AG04450 (cell line): ENCODE measurements around the gene PHF10. TPM values are rescaled to one million over a fixed set of nuclear protein-coding genes. Genes with fewer than 3 reads are reported as not detected.
"Not testable (repeated sequence)": the region's sequence is repeated elsewhere in the genome, so short reads cannot be mapped to it uniquely, and the experiment has no call there.

Source experiments
- CTCF ChIA-PET: fragments of 300-600, 350-600 bp; formaldehyde crosslinking; extraction: SDS; loops from one replicate; lab custom pipeline; 2022; ENCODE audit warnings: antibody characterized with exemption, inconsistent platforms; lab: Charles Lee
- POLR2A ChIA-PET: fragments of 350-600 bp; formaldehyde crosslinking; extraction: SDS; loops from one replicate; lab custom pipeline; 2021; ENCODE audit warnings: antibody characterized with exemption, inconsistent platforms; lab: Yijun Ruan, JAX
- DNase-seq: peaks from one replicate; pipeline ENCODE4 v3.0.0-alpha.2; 2011; ENCODE audit warnings: low read depth, low spot score
- H3K27ac ChIP-seq: one replicate; pipeline ENCODE4 v1.5.1; 2012; ENCODE audit warnings: low read depth, low read length, control low read depth
- H3K27me3 ChIP-seq: one replicate; pipeline ENCODE4 v1.6.0; 2012; ENCODE audit warnings: low read length; ENCODE audit not compliant: control insufficient read depth, insufficient read depth
- H3K4me3 ChIP-seq: 2 replicates; pipeline ENCODE4 v1.5.1; 2011; ENCODE audit warnings: mild to moderate bottlenecking, low read depth, low read length, control low read depth
- H3K9me3 ChIP-seq: 2 replicates; pipeline ENCODE4 v1.5.1; 2012; ENCODE audit warnings: low read length; ENCODE audit not compliant: control insufficient read depth, insufficient read depth
- CTCF ChIP-seq: IDR thresholded peaks from 2 replicates; pipeline ENCODE4 v1.5.1; 2011; ENCODE audit warnings: low read depth, low read length, control low read depth, inconsistent platforms
- polyA plus RNA-seq: library from polyadenylated mRNA; depleted of rRNA; stranded (reverse); fragments of >200 nt; gene quantifications from 2 replicates; pipeline ENCODE4 v1.2.3, GENCODE V29; 2011

PHF10 gene
- polyA plus RNA-seq, 1 experiment: 25.9 TPM

GRCh38 chr6:169701311-169701953 is 22.9 kb downstream of the PHF10 start:
- H3K9me3 ChIP-seq: no peaks in the 10 kb centered on the region; the same call in 1 of the 2 replicates
- ChIA-PET CTCF (interaction anchor here (1.0 kb wide), 1 partner anchor 10 kb away, joined by 3 read pairs; no protein-coding TSS in a partner anchor), POLR2A (interaction anchor here (0.6 to 1.8 kb wide), 10 partner anchors 9 to 1815 kb away, joined by 3 to 15 read pairs (median 4); partner anchors contain the start of genes DYNLT2 and ERMARD)
- peak overlapping the region; percentile 81 for H3K27ac ChIP-seq
- no peaks in the 10 kb centered on the region for H3K27me3 ChIP-seq
- peak overlapping the region; percentile 94 for H3K4me3 ChIP-seq
- no peak for TF ChIP-seq CTCF
- DNase-seq: no peak

- peak overlapping the region; percentile 14 for H3K4me3 ChIP-seq
- no peak for DNase-seq
- CTCF ChIA-PET: interaction anchor here (0.8 kb wide), 1 partner anchor 15 kb away, joined by 3 read pairs; no protein-coding TSS in a partner anchor
- no peak overlapping the region for H3K27ac ChIP-seq
- 0 out of 2 replicates have a peak, but pooled peaks have one; percentile 7 for TF ChIP-seq CTCF
- POLR2A ChIA-PET: no interaction called here
- H3K27me3 ChIP-seq: no peaks in the 10 kb centered on the region
- no peaks in the 10 kb centered on the region; the same call in 1 of the 2 replicates for H3K9me3 ChIP-seq
These were observed 24.0 kb downstream of the PHF10 start for GRCh38 chr6:169700296-169700695.

- peak; percentile 27 for TF ChIP-seq CTCF
- CTCF ChIA-PET, DNase-seq, H3K4me3 ChIP-seq, POLR2A ChIA-PET, H3K9me3 ChIP-seq, H3K27me3 ChIP-seq, H3K27ac ChIP-seq: not testable (repeated sequence)
These were observed 27.2 kb downstream of the PHF10 start for GRCh38 chr6:169697115-169697514.

GRCh38 chr6:169695131-169695530 is 29.2 kb downstream of the PHF10 start:
- no peaks in the 10 kb centered on the region for H3K27me3 ChIP-seq
- no peak for DNase-seq
- POLR2A ChIA-PET: no interaction called here
- H3K4me3 ChIP-seq: no peak overlapping the region
- TF ChIP-seq CTCF: no peak
- CTCF ChIA-PET: no interaction called here
- H3K27ac ChIP-seq: no peak overlapping the region
- peaks cover 11% of the 10 kb centered on the region; the same call in 1 of the 2 replicates for H3K9me3 ChIP-seq

GRCh38 chr6:169692516-169692915 is 31.8 kb downstream of the PHF10 start:
- POLR2A ChIA-PET: interaction anchor here (1.0 kb wide), 1 partner anchor 9 kb away, joined by 4 read pairs; the partner anchor contains the start of genes C6orf120 and WDR27
- Histone ChIP-seq H3K4me3 (no peak overlapping the region), H3K27me3 (no peaks in the 10 kb centered on the region), H3K27ac (no peak overlapping the region), H3K9me3 (peaks cover 11% of the 10 kb centered on the region; the same call in 1 of the 2 replicates)
- CTCF ChIA-PET: no interaction called here
- no peak for DNase-seq
- no peak for TF ChIP-seq CTCF
